Common myeloid progenitor, CD34-positive (primary cell): Measurements from ENCODE around the gene ATXN7L1.

ENCODE experiments used
- CTCF ChIA-PET: fragments of 350-600 bp; sonication (Branson Sonifier 250); formaldehyde crosslinking; loops from one replicate; lab custom pipeline; 2021; ENCODE audit warnings: antibody characterized with exemption; lab: Charles Lee
- POLR2A ChIA-PET: fragments of 350-600 bp; sonication (Branson Sonifier 250); formaldehyde crosslinking; loops from one replicate; lab custom pipeline; 2021; ENCODE audit warnings: antibody characterized with exemption; lab: Charles Lee
- DNase-seq, 3 donors: peaks; one replicate each; pipeline versions ENCODE4 v3.0.0 to v3.0.0-alpha.2; 2013
- H3K27ac ChIP-seq, 2 experiments: 1 replicate in 1 of 2; 2 replicates in 1 of 2; pipeline ENCODE4 v1.7.0; 2013; ENCODE audit warnings: inconsistent platforms in 2 of 2, low read length in 2 of 2, mild to moderate bottlenecking in 2 of 2, low read depth in 1 of 2, moderate library complexity in 1 of 2; ENCODE audit not compliant: severe bottlenecking in 2 of 2, insufficient read depth in 1 of 2, poor library complexity in 1 of 2
- H3K27me3 ChIP-seq, 5 experiments: replicated peaks in 2 of 5; 1 replicate in 3 of 5; 2 replicates in 2 of 5; pipeline versions ENCODE4 v1.6.1 to v1.7.0; 2013; ENCODE audit warnings: low read length in 4 of 5, mild to moderate bottlenecking in 2 of 5, moderate library complexity in 2 of 5, inconsistent platforms in 1 of 5; ENCODE audit not compliant: insufficient read depth in 5 of 5, control insufficient read depth in 4 of 5
- H3K36me3 ChIP-seq, 4 experiments: 1 replicate in 2 of 4; 2 replicates in 2 of 4; pipeline versions ENCODE4 v1.6.1 to v1.7.0; 2013; ENCODE audit warnings: low read length in 3 of 4, control low read depth in 1 of 4, mild to moderate bottlenecking in 1 of 4; ENCODE audit not compliant: control insufficient read depth in 4 of 4, insufficient read depth in 4 of 4
- H3K4me1 ChIP-seq, 4 experiments: 1 replicate in 3 of 4; 2 replicates in 1 of 4; pipeline versions ENCODE4 v1.6.1 to v1.7.1; 2013; ENCODE audit warnings: low read length in 3 of 4, mild to moderate bottlenecking in 3 of 4, control low read depth in 1 of 4, inconsistent platforms in 1 of 4, moderate library complexity in 1 of 4; ENCODE audit not compliant: control insufficient read depth in 4 of 4, insufficient read depth in 4 of 4; ENCODE audit errors: control extremely low read depth in 1 of 4
- H3K4me3 ChIP-seq, 7 experiments: 1 replicate in 4 of 7; 2 replicates in 3 of 7; pipeline versions ENCODE4 v1.5.1 to v1.7.0; 2013; ENCODE audit warnings: mild to moderate bottlenecking in 7 of 7, low read length in 6 of 7, moderate library complexity in 6 of 7, inconsistent platforms in 2 of 7, low read depth in 2 of 7, control low read depth in 1 of 7; ENCODE audit not compliant: insufficient read depth in 4 of 7, control insufficient read depth in 1 of 7; ENCODE audit errors: extremely low read depth in 1 of 7
- H3K9me3 ChIP-seq, 5 experiments: 1 replicate in 4 of 5; 2 replicates in 1 of 5; pipeline versions ENCODE4 v1.6.1 to v1.7.1; 2013; ENCODE audit warnings: low read length in 4 of 5, mild to moderate bottlenecking in 2 of 5, inconsistent platforms in 1 of 5, low read depth in 1 of 5, moderate library complexity in 1 of 5; ENCODE audit not compliant: control insufficient read depth in 4 of 5, insufficient read depth in 2 of 5; ENCODE audit errors: control extremely low read depth in 1 of 5
- WGBS: methylation state at CpG from one replicate; pipeline ENCODE4 v1.1.5; 2013; ENCODE audit not compliant: insufficient coverage; 5-methylcytosine and 5-hydroxymethylcytosine counted together

ATXN7L1 gene

DNA sequence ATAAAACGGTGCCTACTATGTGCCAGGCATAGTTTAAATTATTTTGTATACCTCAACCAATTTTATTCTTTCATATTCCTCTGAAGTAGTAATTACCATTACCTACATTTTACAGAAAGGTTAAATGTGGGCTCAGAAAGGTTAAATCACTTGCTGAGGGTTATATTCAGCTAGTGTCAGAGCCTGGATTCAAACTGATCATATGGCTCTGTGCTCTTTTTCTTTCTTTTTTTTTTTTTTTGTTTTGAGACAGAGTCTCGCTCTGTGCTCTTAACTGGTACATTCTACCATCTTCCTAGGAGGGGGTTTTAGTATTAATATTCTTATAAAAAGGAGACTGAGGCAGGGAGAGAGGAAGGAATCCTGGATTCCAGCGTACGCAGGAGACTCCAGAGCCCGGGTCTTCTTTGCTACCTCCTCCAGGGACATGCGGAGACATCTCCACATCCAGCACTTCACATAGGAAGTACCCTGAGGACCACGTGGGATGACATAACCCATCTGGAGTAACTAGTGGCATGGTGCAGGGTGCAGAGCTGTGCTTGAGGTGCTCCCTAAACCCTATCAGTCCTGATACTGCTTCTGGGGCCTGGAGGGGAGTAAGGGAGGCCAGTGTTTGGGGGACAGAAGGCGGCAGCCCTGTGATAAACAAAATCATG lies 29.6 kb upstream of the ATXN7L1 start:
- H3K27ac ChIP-seq, result no peak overlapping the region
- ChIA-PET CTCF (interaction anchor here (1.9 kb wide), 1 partner anchor 13 kb away, joined by 5 read pairs; no protein-coding TSS in a partner anchor), POLR2A (no interaction called here)
- WGBS, result 100% methylated on average over 1 of the region's 8 CpGs
- H3K4me3 ChIP-seq, result no peak overlapping the region
- DNase-seq, result no peak
- H3K27me3 ChIP-seq, result peaks cover 0 to 7% (median 0%) of the 10 kb centered on the region in 5 experiments
- H3K36me3 ChIP-seq, result no peaks in the 10 kb centered on the region
- H3K9me3 ChIP-seq, result peaks cover 0 to 4% (median 2%) of the 10 kb centered on the region in 5 experiments
- no peaks in the 10 kb centered on the region for H3K4me1 ChIP-seq

DNA sequence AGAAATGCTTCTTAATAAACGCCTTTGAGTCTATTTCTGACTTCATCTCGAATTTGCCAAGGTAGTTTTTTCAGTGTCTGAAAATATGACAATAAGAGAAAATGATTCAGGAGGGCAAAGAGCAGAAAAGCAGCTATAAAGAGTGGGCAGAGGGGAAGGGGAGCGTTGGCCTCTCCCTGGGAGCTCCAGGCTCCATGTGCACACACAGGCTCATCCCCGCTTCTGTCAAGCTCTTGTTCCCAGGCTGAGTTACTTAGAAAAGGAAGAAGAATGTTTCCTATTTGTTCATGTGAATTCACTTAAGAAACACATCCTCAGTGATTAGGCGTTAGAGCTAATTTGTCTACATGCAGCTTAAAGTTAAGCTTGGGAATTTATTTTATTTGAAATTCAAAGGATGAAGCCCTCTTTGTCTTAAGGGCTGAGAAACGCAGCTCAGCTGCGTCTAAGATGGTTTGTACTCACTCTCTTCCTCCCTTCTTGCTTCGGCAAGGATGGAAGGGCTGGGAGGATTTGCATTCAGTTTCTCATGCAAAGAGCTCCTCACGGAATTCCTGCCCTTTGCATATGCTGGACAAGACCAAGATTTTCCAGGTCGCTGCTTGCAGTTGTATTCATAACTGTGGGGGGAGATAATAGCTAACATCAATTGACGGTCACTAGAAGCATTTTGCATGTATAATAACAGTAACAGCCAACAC lies 29.0 kb upstream of the ATXN7L1 start:
- H3K36me3 ChIP-seq, result no peaks in the 10 kb centered on the region
- H3K9me3 ChIP-seq, result no peaks in the 10 kb centered on the region
- H3K27me3 ChIP-seq, result peaks cover 0 to 7% (median 0%) of the 10 kb centered on the region in 5 experiments
- CTCF ChIA-PET, result interaction anchor here (0.8 to 1.9 kb wide), 2 partner anchors 13 to 38 kb away, joined by 3 to 5 read pairs; no protein-coding TSS in a partner anchor
- H3K4me3 ChIP-seq, result no peak overlapping the region
- WGBS, result 94% methylated on average over 3 of the region's 11 CpGs
- H3K4me1 ChIP-seq, result no peaks in the 10 kb centered on the region
- H3K27ac ChIP-seq, result no peak overlapping the region
- POLR2A ChIA-PET, result no interaction called here
- DNase-seq, result no peak

DNA sequence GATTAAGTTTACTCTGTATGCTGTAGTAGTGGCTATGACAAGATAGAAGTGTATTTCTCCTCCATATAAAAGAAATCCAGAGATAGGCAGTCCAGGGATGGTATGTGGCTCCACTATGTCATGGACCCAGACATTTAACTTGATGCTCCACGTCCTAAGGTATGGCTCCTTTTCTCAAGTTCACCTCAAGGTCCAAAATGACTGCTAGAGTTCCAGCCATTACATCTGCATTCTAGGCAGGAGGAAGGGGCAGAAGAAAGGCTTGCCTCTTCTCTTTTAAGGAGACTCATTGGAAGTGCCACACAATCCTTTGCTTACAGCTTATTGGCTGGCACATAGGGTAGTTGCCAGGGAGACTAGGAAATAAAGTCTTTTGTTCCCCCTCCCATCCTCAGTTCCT lies 27.7 kb upstream of the ATXN7L1 start:
- Histone ChIP-seq H3K36me3 (no peaks in the 10 kb centered on the region), H3K4me1 (no peaks in the 10 kb centered on the region), H3K9me3 (no peaks in the 10 kb centered on the region), H3K27ac (no peak overlapping the region), H3K4me3 (no peak overlapping the region), H3K27me3 (peaks cover 0 to 12% (median 0%) of the 10 kb centered on the region in 5 experiments)
- ChIA-PET CTCF (interaction anchor here (1.1 kb wide), 1 partner anchor 118 kb away, joined by 3 read pairs; no protein-coding TSS in a partner anchor), POLR2A (no interaction called here)
- 100% methylated on average over 1 of the region's 1 CpG for WGBS
- no peak for DNase-seq

DNA sequence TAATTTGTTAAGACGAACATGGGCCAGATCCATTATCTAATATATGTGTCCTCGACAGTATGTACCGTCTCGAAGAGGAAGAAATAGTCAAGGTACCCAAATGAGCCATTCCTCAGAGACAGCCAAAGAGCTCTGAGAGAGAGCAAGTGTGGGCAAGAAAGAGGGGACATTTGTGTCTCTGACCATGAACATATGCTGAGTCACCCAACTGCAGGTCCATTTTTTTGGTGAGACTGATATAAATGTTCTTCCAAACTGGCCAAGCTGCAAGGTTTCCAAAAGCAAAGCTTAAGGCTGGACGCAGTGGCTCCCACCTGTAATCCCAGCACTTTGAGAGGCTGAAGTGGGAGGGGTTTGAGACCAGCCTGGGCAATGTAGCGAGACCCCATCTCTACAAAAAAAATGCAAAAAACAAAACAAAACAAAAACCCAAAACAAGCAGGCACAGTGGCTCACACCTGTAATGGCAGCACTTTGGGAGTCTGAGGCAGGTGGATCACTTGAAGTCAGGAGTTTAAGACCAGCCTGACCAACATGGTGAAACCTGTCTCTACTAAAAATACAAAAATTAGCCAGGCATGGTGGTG lies 26.0 kb upstream of the ATXN7L1 start:
- Histone ChIP-seq H3K4me1 (no peaks in the 10 kb centered on the region), H3K36me3 (no peaks in the 10 kb centered on the region), H3K27ac (no peak overlapping the region), H3K27me3 (peaks cover 0 to 13% (median 0%) of the 10 kb centered on the region in 5 experiments), H3K9me3 (no peaks in the 10 kb centered on the region), H3K4me3 (no peak overlapping the region)
- no peak for DNase-seq
- 95% methylated on average over 4 of the region's 6 CpGs for WGBS
- CTCF ChIA-PET, result no interaction called here
- POLR2A ChIA-PET, result no interaction called here

DNA sequence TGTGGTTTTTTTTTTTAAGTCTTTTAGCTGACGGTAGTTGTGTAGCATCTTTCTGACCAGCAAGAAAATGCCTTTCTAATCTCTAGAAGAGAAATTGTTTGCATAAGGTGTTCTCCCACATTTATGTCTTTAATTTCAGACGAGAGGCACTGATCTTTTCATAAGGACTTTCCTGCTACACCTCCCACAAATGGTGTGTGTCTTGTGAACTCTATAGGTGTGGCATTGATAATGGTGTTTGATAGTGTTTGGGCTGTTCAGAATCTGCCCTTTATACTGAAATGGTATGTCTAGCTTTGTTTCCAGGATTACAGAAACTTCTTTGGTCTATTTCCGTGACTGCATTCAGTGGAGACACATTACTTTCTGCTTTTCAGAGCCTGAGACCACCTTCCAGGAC lies 21.6 kb upstream of the ATXN7L1 start:
- 100% methylated on average over 3 of the region's 3 CpGs for WGBS
- H3K27ac ChIP-seq, result no peak overlapping the region
- ChIA-PET POLR2A (no interaction called here), CTCF (no interaction called here)
- DNase-seq, result no peak
- H3K9me3 ChIP-seq, result no peaks in the 10 kb centered on the region
- no peaks in the 10 kb centered on the region for H3K4me1 ChIP-seq
- no peak overlapping the region for H3K4me3 ChIP-seq
- H3K36me3 ChIP-seq, result no peaks in the 10 kb centered on the region
- peaks cover 0 to 13% (median 0%) of the 10 kb centered on the region in 5 experiments for H3K27me3 ChIP-seq

DNA sequence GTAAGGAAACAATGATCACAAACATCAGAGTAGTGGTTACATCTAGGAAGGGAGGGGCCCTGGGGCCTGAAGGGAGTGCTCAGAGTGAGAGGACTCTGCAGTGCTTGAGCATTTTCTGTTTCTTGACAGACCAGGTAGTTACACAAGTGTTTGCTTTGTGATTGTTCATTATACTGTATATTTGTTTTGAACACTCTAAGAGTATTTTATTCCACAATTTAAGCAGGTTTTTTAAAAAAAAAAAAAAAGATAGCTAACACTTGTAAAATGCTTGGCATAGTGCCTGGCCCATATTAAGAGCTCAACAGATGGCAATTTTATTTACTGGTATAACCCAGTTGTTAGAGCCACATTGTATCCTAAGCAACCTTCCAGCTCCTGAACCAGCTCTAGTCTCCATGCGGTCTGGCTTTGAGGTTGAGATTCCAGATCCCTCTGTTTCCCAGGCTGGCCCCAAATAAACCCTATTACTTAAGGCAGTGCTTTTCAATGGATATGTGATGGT lies 20.1 kb upstream of the ATXN7L1 start:
- H3K4me3 ChIP-seq, result no peak overlapping the region
- no peaks in the 10 kb centered on the region for H3K9me3 ChIP-seq
- no peaks in the 10 kb centered on the region for H3K36me3 ChIP-seq
- no peak overlapping the region for H3K27ac ChIP-seq
- DNase-seq, result no peak
- ChIA-PET CTCF (interaction anchor here (1.0 to 1.4 kb wide), 2 partner anchors 8 to 9 kb away, joined by 3 to 5 read pairs; no protein-coding TSS in a partner anchor), POLR2A (no interaction called here)
- WGBS, result 100% methylated on average over 1 of the region's 1 CpG
- no peaks in the 10 kb centered on the region for H3K4me1 ChIP-seq
- H3K27me3 ChIP-seq, result peaks cover 0 to 13% (median 0%) of the 10 kb centered on the region in 5 experiments
